HCT116 (cell line): Measurements from ENCODE around the gene HOXD1.

Source experiments
- CEBPB ChIP-seq: IDR thresholded peaks from 2 replicates; pipeline ENCODE4 v1.6.1; 2012; ENCODE audit warnings: low read depth
- EZH2 ChIP-seq: fragments of 200-600 bp; sonication (generic); IDR thresholded peaks from 2 replicates; pipeline ENCODE4 v1.6.1; 2017; ENCODE audit warnings: antibody characterized with exemption, mixed run types
- FOSL1 ChIP-seq: IDR thresholded peaks from 2 replicates; pipeline ENCODE4 v1.6.1; 2012; ENCODE audit warnings: low read depth
- JUND ChIP-seq: IDR thresholded peaks from 2 replicates; pipeline ENCODE4 v1.6.1; 2012
- POLR2A ChIP-seq: IDR thresholded peaks from 2 replicates; pipeline ENCODE4 v1.7.0; 2011; ENCODE audit warnings: borderline replicate concordance; ENCODE audit not compliant: insufficient read depth, insufficient read length; ENCODE audit errors: extremely low read depth
- TF ChIP-seq, protein P1 (sequence below), 3 experiments: fragments of 200-600 bp in 1 of 3; sonication (generic) in 1 of 3; IDR thresholded peaks in 2 of 3; conservative IDR thresholded peaks in 1 of 3; 2 replicates each; pipeline ENCODE4 v1.5.1; 2012 to 2017; ENCODE audit warnings: low read depth in 2 of 3, low read length in 2 of 3, antibody characterized with exemption in 1 of 3, borderline replicate concordance in 1 of 3, control low read depth in 1 of 3, mild to moderate bottlenecking in 1 of 3, mixed read lengths in 1 of 3, mixed run types in 1 of 3, moderate library complexity in 1 of 3; ENCODE audit not compliant: insufficient read depth in 1 of 3
- TF ChIP-seq, protein P2 (sequence below): IDR thresholded peaks from 2 replicates; pipeline ENCODE4 v1.6.1; 2011; ENCODE audit warnings: mild to moderate bottlenecking, low read length, moderate library complexity; ENCODE audit not compliant: insufficient replicate concordance; ENCODE audit errors: extremely low read depth

DNA sequence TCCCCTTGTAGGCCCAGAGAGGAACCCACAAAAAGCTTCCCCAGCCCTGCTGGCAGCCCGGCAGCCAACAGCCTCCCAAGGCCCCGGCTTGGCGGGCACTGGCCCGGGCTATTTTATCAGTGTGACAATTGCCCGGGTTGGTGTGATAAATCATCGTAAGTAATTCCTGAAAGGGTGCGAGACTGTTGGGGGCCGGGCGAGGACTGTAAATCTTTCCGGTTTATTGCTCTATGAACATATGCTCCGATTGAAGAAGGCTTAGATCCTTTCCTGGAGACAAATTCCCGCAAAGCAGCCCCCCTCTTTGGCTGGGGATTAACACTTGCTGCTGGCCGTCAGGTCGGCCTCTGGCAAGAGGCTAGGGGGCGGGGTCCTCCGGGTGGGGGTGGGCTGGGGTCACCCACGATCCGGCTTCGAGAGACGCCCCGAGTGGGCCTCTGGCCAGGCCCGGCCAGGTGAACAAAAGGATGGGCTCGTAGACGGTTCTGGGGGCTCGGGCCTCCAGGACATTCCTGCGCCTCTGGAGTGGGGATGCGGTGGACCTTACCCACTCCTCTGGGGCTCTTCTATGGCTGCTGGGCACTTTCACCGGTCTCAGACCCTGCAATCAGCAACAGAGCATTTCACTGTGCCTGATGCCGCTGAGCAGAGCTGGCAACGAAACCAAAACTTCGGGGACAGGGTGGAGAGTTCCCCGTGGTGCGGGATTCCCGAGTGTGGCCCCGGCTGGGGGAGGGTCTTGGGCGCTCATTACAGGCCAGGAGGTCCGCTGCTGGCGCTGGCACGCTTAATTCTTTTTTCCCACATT lies 29.4 kb upstream of the HOXD1 start:
- TF ChIP-seq FOSL1 (no peak), POLR2A (no peak), CEBPB (no peak), JUND (no peak), EZH2 (no peak)
- TF ChIP-seq, protein P1, sequence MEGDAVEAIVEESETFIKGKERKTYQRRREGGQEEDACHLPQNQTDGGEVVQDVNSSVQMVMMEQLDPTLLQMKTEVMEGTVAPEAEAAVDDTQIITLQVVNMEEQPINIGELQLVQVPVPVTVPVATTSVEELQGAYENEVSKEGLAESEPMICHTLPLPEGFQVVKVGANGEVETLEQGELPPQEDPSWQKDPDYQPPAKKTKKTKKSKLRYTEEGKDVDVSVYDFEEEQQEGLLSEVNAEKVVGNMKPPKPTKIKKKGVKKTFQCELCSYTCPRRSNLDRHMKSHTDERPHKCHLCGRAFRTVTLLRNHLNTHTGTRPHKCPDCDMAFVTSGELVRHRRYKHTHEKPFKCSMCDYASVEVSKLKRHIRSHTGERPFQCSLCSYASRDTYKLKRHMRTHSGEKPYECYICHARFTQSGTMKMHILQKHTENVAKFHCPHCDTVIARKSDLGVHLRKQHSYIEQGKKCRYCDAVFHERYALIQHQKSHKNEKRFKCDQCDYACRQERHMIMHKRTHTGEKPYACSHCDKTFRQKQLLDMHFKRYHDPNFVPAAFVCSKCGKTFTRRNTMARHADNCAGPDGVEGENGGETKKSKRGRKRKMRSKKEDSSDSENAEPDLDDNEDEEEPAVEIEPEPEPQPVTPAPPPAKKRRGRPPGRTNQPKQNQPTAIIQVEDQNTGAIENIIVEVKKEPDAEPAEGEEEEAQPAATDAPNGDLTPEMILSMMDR (IDR thresholded peaks at IDR 0.05 in 2 of 3, conservative IDR thresholded peaks at IDR 0.05 in 1 of 3; ENCODE audit: borderline replicate concordance in 1 of 3, insufficient read depth in 1 of 3, low read depth in 2 of 3, low read length in 2 of 3), result no peak
- TF ChIP-seq, protein P2, sequence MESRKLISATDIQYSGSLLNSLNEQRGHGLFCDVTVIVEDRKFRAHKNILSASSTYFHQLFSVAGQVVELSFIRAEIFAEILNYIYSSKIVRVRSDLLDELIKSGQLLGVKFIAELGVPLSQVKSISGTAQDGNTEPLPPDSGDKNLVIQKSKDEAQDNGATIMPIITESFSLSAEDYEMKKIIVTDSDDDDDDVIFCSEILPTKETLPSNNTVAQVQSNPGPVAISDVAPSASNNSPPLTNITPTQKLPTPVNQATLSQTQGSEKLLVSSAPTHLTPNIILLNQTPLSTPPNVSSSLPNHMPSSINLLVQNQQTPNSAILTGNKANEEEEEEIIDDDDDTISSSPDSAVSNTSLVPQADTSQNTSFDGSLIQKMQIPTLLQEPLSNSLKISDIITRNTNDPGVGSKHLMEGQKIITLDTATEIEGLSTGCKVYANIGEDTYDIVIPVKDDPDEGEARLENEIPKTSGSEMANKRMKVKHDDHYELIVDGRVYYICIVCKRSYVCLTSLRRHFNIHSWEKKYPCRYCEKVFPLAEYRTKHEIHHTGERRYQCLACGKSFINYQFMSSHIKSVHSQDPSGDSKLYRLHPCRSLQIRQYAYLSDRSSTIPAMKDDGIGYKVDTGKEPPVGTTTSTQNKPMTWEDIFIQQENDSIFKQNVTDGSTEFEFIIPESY, result no peak
